ENCODE results near the gene SPATA13.

DNA sequence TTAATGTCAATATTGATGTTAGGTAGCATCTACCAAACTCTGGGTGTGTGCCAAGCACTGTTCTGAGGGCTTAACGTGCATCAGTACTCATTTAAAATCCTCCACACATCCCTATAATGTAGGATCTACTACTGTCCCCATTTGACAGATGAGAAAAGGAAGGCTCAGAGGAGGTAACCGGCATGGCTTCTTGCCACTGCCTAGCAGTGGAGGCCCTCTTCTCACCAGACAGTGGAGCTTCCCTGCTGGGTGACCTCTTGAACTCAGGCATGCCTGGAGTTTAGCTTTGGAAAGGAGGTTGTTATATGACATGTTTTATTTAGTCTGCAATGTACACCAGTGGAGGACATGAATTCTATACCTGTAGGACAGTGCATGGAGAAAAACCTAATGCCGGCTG is 2.1 kb downstream of the SPATA13 start:
- TF ChIP-seq POLR2AphosphoS5 (IDR thresholded peaks at IDR 0.05; ENCODE audit: low read length) (no peak), RFX5 (IDR thresholded peaks at IDR 0.05; ENCODE audit: low read depth, low read length) (no peak), NR2C2 (IDR thresholded peaks at IDR 0.05; ENCODE audit: borderline replicate concordance, control insufficient read depth, insufficient read length, low read depth) (no peak), SMAD1 (IDR thresholded peaks at IDR 0.05; ENCODE audit: low read depth, partially characterized antibody) (no peak), TCF7 (IDR thresholded peaks at IDR 0.05; ENCODE audit: borderline replicate concordance) (no peak), CEBPB (IDR thresholded peaks at IDR 0.05; ENCODE audit: borderline replicate concordance in 1 of 2, low read depth in 2 of 2, low read length in 2 of 2) (no peak), RAD21 (IDR thresholded peaks at IDR 0.05; ENCODE audit: insufficient read depth, low read depth, low read length) (no peak), EED (IDR thresholded peaks at IDR 0.05; ENCODE audit: low read depth) (no peak), POLR2A (IDR thresholded peaks at IDR 0.05; ENCODE audit: low read depth, low read length) (no peak), SPI1 (IDR thresholded peaks at IDR 0.05; ENCODE audit: borderline replicate concordance, insufficient read depth, low read depth, low read length) (no peak), SIX5 (IDR thresholded peaks at IDR 0.05; ENCODE audit: low read depth, low read length, severe bottlenecking) (no peak), TCF3 (IDR thresholded peaks at IDR 0.05; ENCODE audit: borderline replicate concordance, insufficient read depth, low read depth, low read length) (no peak)
- TF ChIP-seq, protein P1, sequence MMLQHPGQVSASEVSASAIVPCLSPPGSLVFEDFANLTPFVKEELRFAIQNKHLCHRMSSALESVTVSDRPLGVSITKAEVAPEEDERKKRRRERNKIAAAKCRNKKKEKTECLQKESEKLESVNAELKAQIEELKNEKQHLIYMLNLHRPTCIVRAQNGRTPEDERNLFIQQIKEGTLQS (IDR thresholded peaks at IDR 0.05; ENCODE audit: borderline replicate concordance, extremely low read depth, low read depth, low read length) = no peak
- TF ChIP-seq, protein P2, sequence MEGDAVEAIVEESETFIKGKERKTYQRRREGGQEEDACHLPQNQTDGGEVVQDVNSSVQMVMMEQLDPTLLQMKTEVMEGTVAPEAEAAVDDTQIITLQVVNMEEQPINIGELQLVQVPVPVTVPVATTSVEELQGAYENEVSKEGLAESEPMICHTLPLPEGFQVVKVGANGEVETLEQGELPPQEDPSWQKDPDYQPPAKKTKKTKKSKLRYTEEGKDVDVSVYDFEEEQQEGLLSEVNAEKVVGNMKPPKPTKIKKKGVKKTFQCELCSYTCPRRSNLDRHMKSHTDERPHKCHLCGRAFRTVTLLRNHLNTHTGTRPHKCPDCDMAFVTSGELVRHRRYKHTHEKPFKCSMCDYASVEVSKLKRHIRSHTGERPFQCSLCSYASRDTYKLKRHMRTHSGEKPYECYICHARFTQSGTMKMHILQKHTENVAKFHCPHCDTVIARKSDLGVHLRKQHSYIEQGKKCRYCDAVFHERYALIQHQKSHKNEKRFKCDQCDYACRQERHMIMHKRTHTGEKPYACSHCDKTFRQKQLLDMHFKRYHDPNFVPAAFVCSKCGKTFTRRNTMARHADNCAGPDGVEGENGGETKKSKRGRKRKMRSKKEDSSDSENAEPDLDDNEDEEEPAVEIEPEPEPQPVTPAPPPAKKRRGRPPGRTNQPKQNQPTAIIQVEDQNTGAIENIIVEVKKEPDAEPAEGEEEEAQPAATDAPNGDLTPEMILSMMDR (IDR thresholded peaks at IDR 0.05 in 2 of 3, conservative IDR thresholded peaks at IDR 0.05 in 1 of 3; ENCODE audit: control insufficient read depth in 2 of 3, extremely low read depth in 1 of 3, insufficient read depth in 1 of 3, low read depth in 3 of 3, low read length in 3 of 3) = no peak

Measured in GM12878 (cell line).